OCI-LY3 (cell line): ENCODE data around the gene LMNTD2.

Source experiments
- H2AFZ ChIP-seq: fragments of 200-600, 300-600 bp; shearing (Covaris generic); 2 replicates; pipeline ENCODE4 v1.6.0; 2014; ENCODE audit warnings: antibody characterized with exemption, low read depth, low read length
- H3K27ac ChIP-seq: fragments of 200-600, 300-600 bp; sonication (generic); 2 replicates; pipeline ENCODE4 v1.5.1; 2014; ENCODE audit warnings: mild to moderate bottlenecking, low read length, moderate library complexity, mixed read lengths
- H3K27me3 ChIP-seq: fragments of 200-600, 300-600 bp; sonication (generic); 2 replicates; pipeline ENCODE4 v1.6.1; 2014; ENCODE audit warnings: low read depth, low read length, mixed read lengths
- H3K36me3 ChIP-seq: fragments of 200-600, 300-600 bp; sonication (generic); replicated peaks from 2 replicates; pipeline ENCODE3; 2014; ENCODE audit warnings: low read depth, low read length, mixed read lengths
- H3K4me1 ChIP-seq: fragments of 300-600, 200-600 bp; sonication (generic); 2 replicates; pipeline ENCODE4 v1.6.1; 2014; ENCODE audit warnings: low read length, mixed read lengths
- H3K4me2 ChIP-seq: fragments of 200-600, 300-600 bp; sonication (generic); 2 replicates; pipeline ENCODE4 v1.6.1; 2014; ENCODE audit warnings: low read length, mixed read lengths
- H3K4me3 ChIP-seq: fragments of 300-600, 200-600 bp; sonication (generic); 2 replicates; pipeline ENCODE4 v1.5.1; 2014; ENCODE audit warnings: antibody characterized with exemption, mild to moderate bottlenecking, low read length, moderate library complexity
- H3K79me2 ChIP-seq: fragments of 300-600, 200-600 bp; shearing (Covaris generic); 2 replicates; pipeline ENCODE4 v1.6.1; 2014; ENCODE audit warnings: mild to moderate bottlenecking, low read length, mixed read lengths
- H3K9ac ChIP-seq: fragments of 300-600, 200-600 bp; shearing (Covaris generic); 2 replicates; pipeline ENCODE4 v1.6.0; 2014; ENCODE audit warnings: mild to moderate bottlenecking, low read length, moderate library complexity
- H3K9me3 ChIP-seq: fragments of 200-600, 300-600 bp; shearing (Covaris generic); 2 replicates; pipeline ENCODE4 v1.6.1; 2014; ENCODE audit warnings: low read length, mixed read lengths; ENCODE audit not compliant: insufficient read depth
- H4K20me1 ChIP-seq: fragments of 200-600, 300-600 bp; sonication (generic); 2 replicates; pipeline ENCODE4 v1.6.1; 2016; ENCODE audit warnings: low read length, mixed read lengths; ENCODE audit not compliant: insufficient read depth
- CTCF ChIP-seq: fragments of 200-600, 300-600 bp; sonication (generic); IDR thresholded peaks from 2 replicates; pipeline ENCODE4 v1.5.1; 2014; ENCODE audit warnings: antibody characterized with exemption, low read length, low read depth
- EZH2phosphoT487 ChIP-seq: fragments of 200-600 bp; shearing (Covaris generic); IDR thresholded peaks from 2 replicates; pipeline ENCODE4 v1.6.1; 2018; ENCODE audit warnings: antibody characterized with exemption, mixed run types, low read depth

The LMNTD2 gene

GRCh38 chr11:537622-538430, 22.7 kb downstream of the LMNTD2 start:
- Histone ChIP-seq H3K27ac (0 out of 2 replicates have a peak overlapping the region, but pooled peaks have one; percentile 10), H3K27me3 (no peaks in the 10 kb centered on the region), H3K36me3 (no peaks in the 10 kb centered on the region), H3K9me3 (no peaks in the 10 kb centered on the region), H4K20me1 (peaks cover 10% of the 10 kb centered on the region), H3K79me2 (peaks cover 12% of the 10 kb centered on the region), H3K4me1 (peaks cover 20% of the 10 kb centered on the region; the same call in 1 of the 2 replicates), H3K4me3 (peak overlapping the region; percentile 87), H2AFZ (no peak overlapping the region), H3K9ac (peak overlapping the region; percentile 62), H3K4me2 (peak overlapping the region; percentile 92)
- no peak for TF ChIP-seq EZH2phosphoT487
- TF ChIP-seq CTCF, result no peak

DNA sequence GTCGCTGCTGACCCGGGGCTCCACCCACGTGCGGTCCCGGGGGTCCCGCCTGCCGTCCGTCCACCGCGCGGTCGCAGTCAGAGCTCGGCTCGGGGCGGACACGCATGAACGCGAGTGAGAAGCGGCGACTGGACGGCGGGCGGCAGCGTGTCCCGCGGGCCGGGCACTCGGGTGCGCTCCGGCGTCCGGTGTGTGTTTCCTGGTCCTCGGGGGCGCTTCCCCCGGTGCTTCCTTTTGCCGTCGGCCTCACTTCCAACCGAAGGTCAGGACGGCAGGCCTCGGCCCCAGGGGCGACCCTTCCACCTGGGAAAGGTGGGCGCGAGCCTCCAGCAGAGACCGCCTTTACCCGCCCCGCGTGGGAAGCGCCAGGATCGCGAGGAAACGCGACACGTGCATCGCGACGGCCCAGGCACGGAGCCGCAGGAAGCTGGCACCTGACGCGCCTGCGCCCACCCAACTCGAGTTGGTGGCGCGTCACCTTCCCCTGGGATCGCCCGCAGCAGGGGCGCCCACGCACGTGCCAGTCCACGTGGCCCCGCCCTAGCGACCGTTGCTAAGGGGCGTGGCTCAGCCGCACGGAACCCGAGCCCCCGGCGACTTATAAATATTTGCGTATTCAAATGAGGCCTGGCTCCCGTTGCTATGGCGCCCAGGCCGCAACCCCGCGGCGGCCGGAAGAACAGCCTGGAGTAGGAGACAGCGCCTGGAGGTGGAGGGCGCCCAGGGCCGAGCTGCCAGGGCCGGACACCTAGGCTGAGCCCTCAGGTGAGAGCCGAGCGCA, 23.5 kb downstream of the LMNTD2 start, which contains the start of gene LRRC56:
TSS of gene LRRC56 (plus strand) at position 687 of the 781 bp plus-strand sequence. CDS start 3,158 bp downstream, outside the sequence.
- Histone ChIP-seq H3K4me2 (peak within 1 kb of the TSS; percentile 92), H4K20me1 (peaks cover 10% of the 10 kb centered on the region), H3K36me3 (no peaks in the 10 kb centered on the region), H3K27me3 (no peaks in the 10 kb centered on the region), H3K79me2 (peaks cover 12% of the 10 kb centered on the region), H3K27ac (peak within 1 kb of the TSS; percentile 81), H3K4me3 (peak within 1 kb of the TSS; percentile 87), H3K4me1 (peaks cover 20% of the 10 kb centered on the region; the same call in 1 of the 2 replicates), H2AFZ (peak within 1 kb of the TSS; percentile 61; the same call in 1 of the 2 replicates), H3K9ac (peak within 1 kb of the TSS; percentile 81), H3K9me3 (no peaks in the 10 kb centered on the region)
- TF ChIP-seq EZH2phosphoT487, result no peak
- no peak for TF ChIP-seq CTCF

- Histone ChIP-seq H2AFZ (no peak within 1 kb of the TSS; the same call in 1 of the 2 replicates), H3K4me1 (peaks cover 20% of the 10 kb centered on the region; the same call in 1 of the 2 replicates)
These were observed 24.8 kb downstream of the LMNTD2 start, which contains the start of gene HRAS for GRCh38 chr11:535519-536454. TSS of gene HRAS (minus strand) at chr11:535576.

More at GRCh38 chr11:535519-536454, 24.8 kb downstream of the LMNTD2 start, which contains the start of gene HRAS:
- peaks cover 12% of the 10 kb centered on the region for H3K79me2 ChIP-seq
- H4K20me1 ChIP-seq, result peaks cover 10% of the 10 kb centered on the region
- TF ChIP-seq EZH2phosphoT487 (no peak), CTCF (no peak)
- no peaks in the 10 kb centered on the region for H3K27me3 ChIP-seq
- H3K36me3 ChIP-seq, result no peaks in the 10 kb centered on the region
- peak within 1 kb of the TSS; percentile 87 for H3K4me3 ChIP-seq
- peak within 1 kb of the TSS; percentile 92 for H3K4me2 ChIP-seq
- H3K9me3 ChIP-seq, result no peaks in the 10 kb centered on the region
- H3K9ac ChIP-seq, result peak within 1 kb of the TSS; percentile 83
- peak within 1 kb of the TSS; percentile 81 for H3K27ac ChIP-seq
